OCI-LY1 (cell line): ENCODE measurements around the gene TAAR9.
A peak's percentile ranks its signal among the peaks of the same experiment; 100 is the strongest.

ENCODE experiments used
- H2AFZ ChIP-seq: fragments of 200-600 bp; sonication (generic), shearing (Covaris generic); 2 replicates; pipeline ENCODE4 v1.6.0; 2014; ENCODE audit warnings: antibody characterized with exemption, mild to moderate bottlenecking, low read length
- H3F3A ChIP-seq: fragments of 200-600 bp; sonication (generic), shearing (Covaris generic); 2 replicates; pipeline ENCODE4 v1.6.0; 2014; ENCODE audit warnings: mild to moderate bottlenecking, antibody characterized with exemption, low read length, moderate library complexity; ENCODE audit not compliant: insufficient read depth
- H3K27ac ChIP-seq: fragments of 200-600 bp; sonication (generic); 2 replicates; pipeline ENCODE4 v1.5.1; 2014; ENCODE audit warnings: low read length, mixed run types, mild to moderate bottlenecking, low read depth; ENCODE audit not compliant: poor library complexity, severe bottlenecking
- H3K27me3 ChIP-seq: fragments of 200-600 bp; sonication (generic); 2 replicates; pipeline ENCODE4 v1.6.0; 2014; ENCODE audit warnings: antibody characterized with exemption, mild to moderate bottlenecking, low read length, moderate library complexity; ENCODE audit not compliant: insufficient read depth
- H3K36me3 ChIP-seq: fragments of 200-600 bp; sonication (generic); 2 replicates; pipeline ENCODE4 v1.6.1; 2014; ENCODE audit warnings: mild to moderate bottlenecking, antibody characterized with exemption, low read length, moderate library complexity, mixed read lengths; ENCODE audit not compliant: insufficient read depth
- H3K4me1 ChIP-seq: fragments of 200-600 bp; sonication (generic); 2 replicates; pipeline ENCODE4 v1.5.1; 2014; ENCODE audit warnings: mild to moderate bottlenecking, low read length, moderate library complexity; ENCODE audit not compliant: insufficient read depth, severe bottlenecking
- H3K4me2 ChIP-seq: fragments of 200-600 bp; sonication (generic), shearing (Covaris generic); 2 replicates; pipeline ENCODE4 v1.6.1; 2014; ENCODE audit warnings: low read length
- H3K4me3 ChIP-seq: fragments of 200-600 bp; sonication (generic); 2 replicates; pipeline ENCODE4 v1.5.1; 2014; ENCODE audit warnings: low read length, low read depth, mild to moderate bottlenecking, mixed read lengths; ENCODE audit not compliant: poor library complexity, severe bottlenecking
- H3K79me2 ChIP-seq: fragments of 200-600 bp; shearing (Covaris generic); 2 replicates; pipeline ENCODE4 v1.6.1; 2016; ENCODE audit warnings: mixed run types, low read length, mixed read lengths; ENCODE audit not compliant: insufficient read depth
- H3K9ac ChIP-seq: fragments of 200-600 bp; sonication (generic), shearing (Covaris generic); 2 replicates; pipeline ENCODE4 v1.6.1; 2014; ENCODE audit warnings: mild to moderate bottlenecking, low read length, mixed read lengths
- H3K9me2 ChIP-seq: fragments of 200-600 bp; sonication (generic), shearing (Covaris generic); 2 replicates; pipeline ENCODE4 v1.6.1; 2014; ENCODE audit warnings: low read depth, mild to moderate bottlenecking, low read length, mixed read lengths
- H3K9me3 ChIP-seq: fragments of 200-600 bp; shearing (Covaris generic); 2 replicates; pipeline ENCODE4 v1.6.1; 2014; ENCODE audit warnings: low read length, mixed read lengths
- H4K20me1 ChIP-seq: fragments of 200-600 bp; sonication (generic), shearing (Covaris generic); 2 replicates; pipeline ENCODE4 v1.6.0; 2016; ENCODE audit warnings: mild to moderate bottlenecking, low read length; ENCODE audit not compliant: insufficient read depth
- EZH2 ChIP-seq: fragments of 200-600 bp; sonication (generic), shearing (Covaris generic); IDR thresholded peaks from 2 replicates; pipeline ENCODE4 v1.8.0; 2017; ENCODE audit warnings: borderline replicate concordance, mixed run types, mild to moderate bottlenecking, antibody characterized with exemption, low read length, moderate library complexity, mixed read lengths
- TF ChIP-seq, protein P1 (sequence below): fragments of 200-600 bp; sonication (generic), shearing (Covaris generic); IDR thresholded peaks from 2 replicates; pipeline ENCODE4 v1.5.1; 2017; ENCODE audit warnings: mild to moderate bottlenecking, antibody characterized with exemption, low read length, moderate library complexity, mixed read lengths

The TAAR9 gene, protein sequence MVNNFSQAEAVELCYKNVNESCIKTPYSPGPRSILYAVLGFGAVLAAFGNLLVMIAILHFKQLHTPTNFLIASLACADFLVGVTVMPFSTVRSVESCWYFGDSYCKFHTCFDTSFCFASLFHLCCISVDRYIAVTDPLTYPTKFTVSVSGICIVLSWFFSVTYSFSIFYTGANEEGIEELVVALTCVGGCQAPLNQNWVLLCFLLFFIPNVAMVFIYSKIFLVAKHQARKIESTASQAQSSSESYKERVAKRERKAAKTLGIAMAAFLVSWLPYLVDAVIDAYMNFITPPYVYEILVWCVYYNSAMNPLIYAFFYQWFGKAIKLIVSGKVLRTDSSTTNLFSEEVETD

DNA sequence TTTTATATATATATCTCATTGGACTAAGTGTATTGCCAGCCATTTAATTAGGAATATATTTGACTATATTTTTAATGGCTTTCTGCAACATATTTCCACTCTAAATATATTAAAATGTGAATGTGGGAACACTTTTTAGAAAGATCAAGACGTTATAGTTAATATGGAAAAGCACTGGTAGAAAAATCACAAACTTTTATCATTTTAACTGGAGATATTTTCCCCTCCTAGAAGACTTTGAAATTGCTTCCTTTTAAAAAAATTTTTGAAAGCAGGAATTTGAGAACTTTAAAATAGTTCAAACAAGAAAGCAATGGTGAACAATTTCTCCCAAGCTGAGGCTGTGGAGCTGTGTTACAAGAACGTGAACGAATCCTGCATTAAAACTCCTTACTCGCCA is at the start of gene TAAR9:
TSS of gene TAAR9 (plus strand) at position 301 of the 400 bp plus-strand sequence. CDS start at position 314, 13 bp downstream.
- no peaks in the 10 kb centered on the region for H4K20me1 ChIP-seq
- no peak within 1 kb of the TSS for H3K27ac ChIP-seq
- no peak for TF ChIP-seq EZH2
- TF ChIP-seq, protein P1, sequence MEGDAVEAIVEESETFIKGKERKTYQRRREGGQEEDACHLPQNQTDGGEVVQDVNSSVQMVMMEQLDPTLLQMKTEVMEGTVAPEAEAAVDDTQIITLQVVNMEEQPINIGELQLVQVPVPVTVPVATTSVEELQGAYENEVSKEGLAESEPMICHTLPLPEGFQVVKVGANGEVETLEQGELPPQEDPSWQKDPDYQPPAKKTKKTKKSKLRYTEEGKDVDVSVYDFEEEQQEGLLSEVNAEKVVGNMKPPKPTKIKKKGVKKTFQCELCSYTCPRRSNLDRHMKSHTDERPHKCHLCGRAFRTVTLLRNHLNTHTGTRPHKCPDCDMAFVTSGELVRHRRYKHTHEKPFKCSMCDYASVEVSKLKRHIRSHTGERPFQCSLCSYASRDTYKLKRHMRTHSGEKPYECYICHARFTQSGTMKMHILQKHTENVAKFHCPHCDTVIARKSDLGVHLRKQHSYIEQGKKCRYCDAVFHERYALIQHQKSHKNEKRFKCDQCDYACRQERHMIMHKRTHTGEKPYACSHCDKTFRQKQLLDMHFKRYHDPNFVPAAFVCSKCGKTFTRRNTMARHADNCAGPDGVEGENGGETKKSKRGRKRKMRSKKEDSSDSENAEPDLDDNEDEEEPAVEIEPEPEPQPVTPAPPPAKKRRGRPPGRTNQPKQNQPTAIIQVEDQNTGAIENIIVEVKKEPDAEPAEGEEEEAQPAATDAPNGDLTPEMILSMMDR = no peak
- no peaks in the 10 kb centered on the region for H3K9me3 ChIP-seq
- H3K4me3 ChIP-seq = no peak within 1 kb of the TSS
- no peaks in the 10 kb centered on the region for H3K79me2 ChIP-seq
- H3K4me1 ChIP-seq = no peaks in the 10 kb centered on the region
- no peaks in the 10 kb centered on the region for H3K9me2 ChIP-seq
- H3K27me3 ChIP-seq = no peaks in the 10 kb centered on the region
- no peak within 1 kb of the TSS for H3K9ac ChIP-seq
- H3F3A ChIP-seq = no peaks in the 10 kb centered on the region
- no peak within 1 kb of the TSS for H3K4me2 ChIP-seq
- H3K36me3 ChIP-seq = no peaks in the 10 kb centered on the region
- no peak within 1 kb of the TSS for H2AFZ ChIP-seq

DNA sequence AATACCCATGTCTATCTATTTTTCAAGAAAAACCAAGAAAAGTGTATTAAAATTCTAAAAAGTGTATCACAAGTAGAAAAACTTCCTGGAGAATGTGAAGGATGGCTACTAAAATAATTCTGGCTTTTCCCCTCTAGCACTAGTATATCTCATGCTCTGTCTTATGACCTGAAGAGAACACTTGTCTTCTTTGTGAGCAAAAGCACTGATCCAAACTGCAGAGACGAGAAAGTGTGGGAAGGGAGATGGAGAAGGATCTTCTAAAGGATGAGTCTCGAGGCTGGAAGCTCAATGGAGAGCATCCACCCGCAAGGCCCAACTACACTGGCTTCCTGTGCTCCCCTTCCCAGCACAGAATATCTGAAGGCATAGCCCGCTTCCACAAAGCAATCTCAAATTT is 48.7 kb upstream of the TAAR9 start:
- no peaks in the 10 kb centered on the region for H3K9me2 ChIP-seq
- H3K9me3 ChIP-seq = 0 out of 2 replicates have a peak, but pooled peaks cover 6% of the 10 kb centered on the region
- H3K4me1 ChIP-seq = peaks cover 55% of the 10 kb centered on the region
- no peak overlapping the region for H2AFZ ChIP-seq
- no peaks in the 10 kb centered on the region for H3F3A ChIP-seq
- peak overlapping the region; percentile 67; the same call in 1 of the 2 replicates for H3K9ac ChIP-seq
- no peaks in the 10 kb centered on the region for H4K20me1 ChIP-seq
- H3K79me2 ChIP-seq = peaks cover 49% of the 10 kb centered on the region
- TF ChIP-seq EZH2 = no peak
- TF ChIP-seq, protein P1 = no peak
- H3K36me3 ChIP-seq = peaks cover 59% of the 10 kb centered on the region
- H3K27ac ChIP-seq = peak overlapping the region; percentile 80
- no peak overlapping the region; the same call in 1 of the 2 replicates for H3K4me2 ChIP-seq
- no peak overlapping the region for H3K4me3 ChIP-seq
- H3K27me3 ChIP-seq = no peaks in the 10 kb centered on the region

DNA sequence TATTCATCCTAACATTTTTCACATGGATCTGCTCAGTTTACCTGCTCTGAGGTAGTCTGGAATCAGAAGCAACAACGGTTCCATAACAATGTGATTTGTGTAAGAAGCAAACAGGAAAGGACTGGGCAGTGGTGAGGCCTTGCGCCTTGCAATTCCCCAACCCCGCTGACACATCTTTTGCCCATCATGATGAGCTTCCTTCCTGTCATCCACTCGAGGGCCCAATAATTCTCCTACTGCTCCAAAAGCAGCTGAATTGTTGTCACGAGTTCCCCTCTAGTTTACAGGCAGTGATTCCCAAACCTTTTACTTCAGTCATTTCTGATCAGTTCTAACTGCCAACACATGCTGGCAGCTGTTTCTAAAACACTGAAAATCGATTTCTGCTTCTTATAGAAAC is 48.1 kb upstream of the TAAR9 start:
- Histone ChIP-seq H3K9ac (peak overlapping the region; percentile 67), H3K4me3 (peak overlapping the region; percentile 53)

More for the DNA sequence above, 48.1 kb upstream of the TAAR9 start:
- Histone ChIP-seq H4K20me1 (no peaks in the 10 kb centered on the region), H3K4me1 (peaks cover 55% of the 10 kb centered on the region), H3K9me2 (no peaks in the 10 kb centered on the region), H3K27ac (peak overlapping the region; percentile 80), H2AFZ (peak overlapping the region; percentile 4; the same call in 1 of the 2 replicates), H3K36me3 (peaks cover 64% of the 10 kb centered on the region), H3K9me3 (0 out of 2 replicates have a peak, but pooled peaks cover 6% of the 10 kb centered on the region), H3K27me3 (no peaks in the 10 kb centered on the region), H3F3A (no peaks in the 10 kb centered on the region), H3K79me2 (peaks cover 56% of the 10 kb centered on the region), H3K4me2 (peak overlapping the region; percentile 74)
- TF ChIP-seq, protein P1 = no peak
- TF ChIP-seq EZH2 = no peak
